Stimulated activated CD4-positive, alpha-beta T cell treated with anti-CD3 and anti-CD28 coated beads, TNF-alpha, amount 100 ng/mL, for 24 hours (primary cell): ENCODE measurements around the gene TTC17.
"Not testable (repeated sequence)": the region's sequence is repeated elsewhere in the genome, so short reads cannot be mapped to it uniquely, and the experiment has no call there.

Experiments
- DNase-seq, 3 experiments: peaks; one replicate each; pipeline ENCODE4 v3.0.0-alpha.2; 2020; ENCODE audit warnings: low read depth in 3 of 3

Gene TTC17

GRCh38 chr11:43381802-43382201 lies 23.1 kb downstream of the TTC17 start:
- DNase-seq, result no peak

- DNase-seq, result no peak
These were observed 23.9 kb downstream of the TTC17 start for GRCh38 chr11:43382614-43383013.

DNA sequence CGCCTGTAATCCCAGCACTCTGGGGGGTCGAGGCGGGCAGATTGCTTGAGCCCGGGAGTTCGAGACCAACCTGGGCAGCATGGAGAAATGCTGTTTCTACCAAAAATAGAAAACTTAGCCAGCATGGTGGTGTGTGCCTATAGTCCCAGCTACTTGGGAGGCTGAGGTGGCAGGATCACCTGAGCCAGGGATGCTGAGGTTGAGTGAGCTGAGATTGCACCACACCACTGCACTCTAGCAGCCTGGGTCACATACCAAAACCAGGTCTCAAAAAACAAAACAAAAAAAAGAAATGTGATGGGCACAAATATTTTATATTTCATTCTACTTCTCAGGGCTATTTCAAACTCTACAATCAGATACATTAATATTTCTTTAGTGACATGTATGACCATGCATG lies 25.7 kb downstream of the TTC17 start:
- no peak for DNase-seq

- DNase-seq, result no peak
These were observed 34.0 kb downstream of the TTC17 start for GRCh38 chr11:43392713-43393112.

DNA sequence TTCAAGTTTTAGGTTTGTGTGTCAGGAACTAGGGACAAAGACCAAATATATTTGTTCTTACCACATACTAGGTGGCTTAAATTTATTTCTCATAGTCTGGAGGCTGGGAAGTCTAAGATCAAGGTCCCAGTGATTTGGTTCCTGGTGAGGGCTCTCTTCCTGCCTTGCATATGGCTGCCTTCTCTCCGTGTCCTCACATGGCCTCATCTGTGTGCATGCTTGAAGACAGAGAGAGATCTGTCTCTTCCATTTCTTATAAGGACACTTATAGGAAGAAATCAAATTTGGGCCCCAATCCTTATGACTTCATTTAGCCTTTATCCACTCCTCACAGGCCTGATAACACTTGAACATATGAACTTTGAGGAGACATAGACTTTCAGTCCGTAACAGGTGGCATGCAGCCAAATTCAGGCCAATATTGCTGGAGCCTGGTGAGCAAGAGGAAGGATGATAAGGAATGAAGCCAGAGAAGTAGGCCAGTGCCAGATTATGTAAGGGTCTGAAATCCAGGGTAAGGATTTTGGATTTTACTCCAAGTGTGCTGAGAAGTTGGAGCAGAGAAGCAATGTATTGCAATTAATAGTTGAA lies 35.1 kb downstream of the TTC17 start:
- DNase-seq, result no peak

- no peak for DNase-seq
These were observed 37.9 kb downstream of the TTC17 start for GRCh38 chr11:43396617-43397016.

DNA sequence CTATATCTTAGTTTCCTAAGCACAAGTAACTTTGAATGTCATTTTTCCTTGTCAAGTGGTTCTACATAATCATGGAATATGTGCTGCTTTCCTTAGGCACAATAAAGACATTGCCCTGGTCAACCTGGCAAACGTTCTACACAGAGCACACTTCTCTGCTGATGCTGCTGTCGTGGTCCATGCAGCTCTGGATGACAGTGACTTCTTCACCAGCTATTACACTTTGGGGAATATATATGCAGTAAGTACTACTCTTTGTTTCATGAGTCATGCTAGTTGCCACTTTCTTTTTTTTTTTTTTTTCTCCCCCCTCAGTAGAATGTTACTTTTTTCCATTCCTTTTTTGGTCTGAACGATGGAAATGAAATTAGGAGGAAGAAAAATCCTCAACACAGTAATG lies 38.5 kb downstream of the TTC17 start:
- DNase-seq, result no peak

- DNase-seq, result no peak
These were observed 41.4 kb downstream of the TTC17 start for GRCh38 chr11:43399983-43400630.

DNA sequence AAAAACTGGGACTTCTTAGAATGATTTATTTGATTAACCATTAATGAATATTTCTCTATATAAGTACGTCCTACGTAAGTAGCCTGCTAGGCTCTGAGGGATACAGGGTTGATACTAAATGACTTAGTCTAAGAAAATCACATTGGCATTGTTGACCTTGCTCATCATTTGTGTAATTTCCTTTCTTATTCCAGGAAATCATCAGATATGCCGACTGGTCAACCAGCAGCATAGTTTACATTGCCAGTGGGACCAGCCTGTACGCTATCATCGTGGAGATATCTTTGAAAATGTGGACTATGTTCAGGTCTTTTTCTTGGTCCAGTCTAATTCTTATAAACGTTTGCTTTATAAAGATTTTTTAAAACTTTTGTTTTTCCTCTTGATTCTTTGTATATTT lies 42.5 kb downstream of the TTC17 start:
- DNase-seq, result no peak

DNA sequence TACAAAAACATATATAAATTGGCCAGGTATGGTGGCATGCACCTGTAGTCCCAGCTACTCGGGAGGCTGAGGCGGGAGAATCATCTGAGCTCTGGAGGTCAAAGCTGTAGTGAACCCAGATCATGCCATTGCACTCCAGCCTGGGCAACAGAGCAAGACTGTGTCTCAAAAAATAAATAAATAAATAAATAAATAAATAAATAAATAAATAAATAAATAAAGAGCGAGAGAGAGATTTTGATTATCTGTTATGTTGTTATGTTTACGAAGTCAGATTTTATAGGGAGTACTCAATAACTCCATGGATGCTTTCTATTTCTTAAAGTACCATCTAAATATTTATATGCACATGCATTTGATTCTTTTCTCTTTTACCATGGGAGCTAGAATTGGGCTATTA lies 43.1 kb downstream of the TTC17 start:
- not testable (repeated sequence) for DNase-seq

DNA sequence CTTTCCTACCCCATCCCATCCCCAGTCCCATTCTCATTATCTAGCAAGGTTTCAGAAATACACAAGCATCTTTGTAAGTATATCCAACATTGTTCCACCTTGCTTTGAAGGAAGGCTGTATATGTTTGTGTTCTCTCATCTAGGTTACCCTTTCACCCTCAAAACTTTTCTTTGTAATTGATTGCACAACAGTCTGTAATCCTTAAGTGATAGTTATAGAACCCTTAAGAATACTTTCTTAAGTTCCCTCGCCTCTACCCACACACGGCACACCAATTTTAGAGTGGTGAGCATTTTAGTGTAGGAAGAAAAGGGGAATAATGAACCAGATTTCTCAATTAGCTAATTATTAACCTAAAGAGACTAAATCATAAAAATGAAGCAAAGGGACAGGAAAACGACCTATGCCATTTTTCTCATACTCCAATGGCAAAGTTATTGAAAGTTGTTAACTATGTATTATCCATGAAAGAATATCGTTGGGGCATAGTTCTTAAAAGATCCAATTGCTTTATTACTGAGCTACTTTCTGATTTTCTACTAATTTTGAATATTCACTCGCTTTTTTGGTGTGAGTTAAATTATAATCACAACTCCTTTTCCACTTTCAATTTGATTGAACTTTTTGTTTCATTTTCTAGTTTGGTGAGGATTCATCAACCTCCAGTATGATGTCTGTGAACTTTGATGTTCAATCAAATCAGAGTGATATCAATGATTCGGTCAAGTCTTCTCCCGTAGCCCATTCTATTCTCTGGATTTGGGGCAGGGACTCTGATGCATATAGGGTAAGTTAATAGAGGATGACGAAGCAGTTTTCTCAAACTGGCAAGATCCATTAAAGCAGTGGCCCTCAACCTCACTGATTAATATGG lies 44.9 kb downstream of the TTC17 start:
- no peak for DNase-seq

GRCh38 chr11:43404406-43404805 lies 45.7 kb downstream of the TTC17 start:
- no peak for DNase-seq

GRCh38 chr11:43404836-43405479 lies 46.2 kb downstream of the TTC17 start:
- no peak for DNase-seq

DNA sequence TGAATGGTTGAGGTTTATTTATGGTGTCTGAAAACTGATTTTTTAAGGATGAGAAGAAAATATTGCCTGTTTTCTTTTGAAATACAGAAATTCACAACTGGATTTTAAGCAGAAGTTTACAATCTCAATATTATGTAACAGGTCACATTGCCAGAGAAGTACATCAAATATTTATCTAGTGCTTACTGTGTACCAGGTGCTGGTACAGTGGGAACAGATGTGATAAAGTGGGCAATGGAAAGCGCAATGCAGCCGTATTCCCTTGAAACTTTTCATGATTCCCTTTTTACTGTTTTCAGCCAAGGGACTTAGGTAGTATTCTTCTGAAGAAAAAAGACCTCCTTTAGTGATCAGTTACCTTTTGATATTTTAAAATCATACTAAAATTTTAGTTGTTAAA lies 49.6 kb downstream of the TTC17 start:
- no peak for DNase-seq

DNA sequence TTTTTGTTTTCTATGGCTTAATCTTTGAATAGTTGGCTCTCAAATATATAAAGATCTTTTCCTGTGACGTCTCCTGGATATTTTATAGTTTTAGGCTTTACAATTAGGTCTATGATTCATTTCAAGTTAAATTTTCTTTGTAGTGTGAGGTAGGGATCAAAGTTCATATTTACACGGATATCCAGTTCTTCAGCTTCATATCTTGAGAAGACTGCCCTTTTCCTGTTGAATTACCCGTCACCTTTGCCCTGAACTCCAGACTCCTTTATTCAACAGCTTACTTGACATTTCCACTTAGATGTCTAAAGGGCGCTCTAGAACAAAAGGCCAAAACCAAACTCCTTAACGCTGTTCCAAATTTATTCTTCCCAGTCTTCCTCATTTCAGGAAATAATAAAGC lies 51.7 kb downstream of the TTC17 start:
- DNase-seq, result no peak

DNA sequence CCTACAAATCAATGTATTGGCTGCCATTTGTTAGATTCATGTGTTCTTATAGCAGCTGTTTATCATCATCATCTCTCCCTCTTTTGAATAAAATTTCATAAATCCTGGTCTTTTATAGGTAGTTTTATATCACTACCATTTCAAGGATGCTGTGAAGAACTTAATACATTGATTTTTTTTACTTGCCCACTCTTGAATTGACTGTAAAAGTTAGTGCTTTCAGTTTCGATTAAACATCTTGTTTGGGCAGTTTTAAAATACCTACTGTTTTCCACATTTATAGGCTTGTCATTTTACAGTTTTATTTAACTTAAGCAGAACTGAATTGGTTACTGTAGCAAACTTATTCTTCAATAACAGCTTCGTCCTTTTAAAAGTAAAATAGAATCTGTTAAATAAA lies 59.5 kb downstream of the TTC17 start:
- DNase-seq, result no peak

DNA sequence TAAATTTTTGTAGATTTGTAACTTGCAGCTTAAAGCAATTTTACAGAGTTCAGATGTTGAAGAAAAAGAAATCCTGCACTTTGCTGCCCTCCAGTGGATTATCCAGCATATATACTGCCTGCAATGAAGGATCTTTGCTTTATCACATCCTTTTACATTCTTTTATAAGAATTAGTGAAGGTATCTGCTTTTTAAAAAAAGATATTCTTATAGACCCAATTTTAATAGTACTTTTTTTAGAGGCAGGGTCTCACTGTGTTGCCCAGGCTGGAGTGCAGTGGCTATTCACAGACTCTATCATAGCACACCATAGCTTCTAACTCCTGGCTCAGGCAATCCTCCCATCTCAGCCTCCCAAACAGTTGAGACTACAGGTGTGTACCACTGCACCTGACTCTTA lies 60.7 kb downstream of the TTC17 start:
- no peak for DNase-seq

DNA sequence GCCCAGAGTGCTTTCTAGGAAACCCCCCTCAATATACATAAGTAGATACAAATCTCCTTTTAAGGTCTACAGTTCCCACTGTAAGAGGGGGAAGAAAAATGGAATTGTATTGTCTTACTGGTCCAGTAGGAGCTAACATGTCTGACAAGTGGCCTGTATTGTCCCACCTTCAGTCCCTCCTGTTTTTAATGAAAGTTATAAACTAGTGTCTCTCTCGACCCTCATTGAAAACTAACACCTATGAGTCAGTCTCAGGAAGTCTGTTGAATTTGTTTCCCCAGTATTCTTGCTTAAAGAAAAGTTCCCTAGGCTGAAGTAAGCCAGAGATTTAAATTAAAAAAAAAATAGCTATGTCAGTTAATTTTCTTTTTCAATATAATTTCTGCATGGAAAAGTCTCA lies 69.3 kb downstream of the TTC17 start:
- DNase-seq, result no peak

- not testable (repeated sequence) for DNase-seq
These were observed 72.2 kb downstream of the TTC17 start for GRCh38 chr11:43430916-43431315.

- DNase-seq, result no peak
These were observed 76.2 kb downstream of the TTC17 start for GRCh38 chr11:43434893-43435292.

DNA sequence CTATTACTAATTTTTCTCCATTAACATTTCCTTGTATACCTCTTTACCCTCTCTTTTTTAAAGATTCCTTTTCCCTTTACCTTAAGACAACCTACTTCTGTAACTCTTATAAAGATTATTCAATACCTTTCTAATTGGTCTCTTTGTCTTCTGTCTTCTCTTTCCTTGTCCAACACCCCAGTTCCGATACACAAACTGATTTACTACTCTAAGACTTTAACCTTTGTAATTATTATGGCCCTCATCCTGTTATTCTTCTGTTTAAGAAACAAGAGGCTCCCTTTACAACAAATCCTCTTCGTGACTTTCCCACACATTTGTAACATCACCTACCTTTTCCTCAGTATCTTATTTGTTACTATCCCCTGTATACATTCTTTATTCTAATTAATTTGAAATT lies 81.8 kb downstream of the TTC17 start:
- DNase-seq, result no peak

- no peak for DNase-seq
These were observed 85.1 kb downstream of the TTC17 start for GRCh38 chr11:43443811-43444210.
